HG02943 (cell line): ENCODE data around the gene AFF2.

ENCODE experiments used
- ATAC-seq: cut with Tn5 transposase; IDR thresholded peaks from one replicate; pipeline ENCODE4 v1.9.1; 2021; ENCODE audit warnings: mild to moderate bottlenecking, low read depth, moderate library complexity; ENCODE audit not compliant: unreplicated experiment

Gene AFF2

GRCh38 chrX:149043401-149043800 lies 543.0 kb downstream of the AFF2 start:
- ATAC-seq, result no peak

- no peak for ATAC-seq
Observed at GRCh38 chrX:149044471-149044870, 544.1 kb downstream of the AFF2 start.

GRCh38 chrX:149045645-149046210 lies 545.3 kb downstream of the AFF2 start:
- ATAC-seq, result no peak
